ENCODE measurements around the gene FAM53B.

Gene FAM53B

GRCh38 chr10:124741922-124742412, 2.2 kb downstream of the FAM53B start:
- H3F3A ChIP-seq (ENCODE audit: insufficient read depth, low read length) = peaks cover 21% of the 10 kb centered on the region
- H4K20me1 ChIP-seq (ENCODE audit: insufficient read depth, low read length) = no peaks in the 10 kb centered on the region
- H3K9me3 ChIP-seq (replicated peaks; ENCODE audit: insufficient read depth, low read length) = no peaks in the 10 kb centered on the region
- H2AFZ ChIP-seq (ENCODE audit: low read length) = no peak overlapping the region
- no peak for TF ChIP-seq CTCF (IDR thresholded peaks at IDR 0.05; ENCODE audit: low read length)
- no peak for TF ChIP-seq EZH2 (optimal IDR thresholded peaks at IDR 0.05; ENCODE audit: low read depth, low read length)
- DNase-seq = no peak
- H3K27me3 ChIP-seq (replicated peaks; ENCODE audit: insufficient read depth, low read length) = no peaks in the 10 kb centered on the region
- H3K9me2 ChIP-seq (replicated peaks; ENCODE audit: insufficient read depth, low read length) = no peaks in the 10 kb centered on the region
- peak overlapping the region; percentile 83 for H3K4me3 ChIP-seq (ENCODE audit: low read length)
- no peaks in the 10 kb centered on the region for H3K36me3 ChIP-seq (replicated peaks; ENCODE audit: insufficient read depth, low read length)
- peak overlapping the region; percentile 38; the same call in 1 of the 2 replicates for H3K27ac ChIP-seq (ENCODE audit: low read length)
- H3K4me2 ChIP-seq (ENCODE audit: low read depth, low read length) = peak overlapping the region; percentile 98
- H3K4me1 ChIP-seq (ENCODE audit: low read length) = peaks cover 20% of the 10 kb centered on the region
- H3K9ac ChIP-seq (ENCODE audit: low read length) = no peak overlapping the region; the same call in 1 of the 2 replicates
- H3K79me2 ChIP-seq (ENCODE audit: low read length) = peaks cover 58% of the 10 kb centered on the region

- no peak for TF ChIP-seq EZH2 (optimal IDR thresholded peaks at IDR 0.05; ENCODE audit: low read depth, low read length)
- peak; percentile 76 for TF ChIP-seq CTCF (IDR thresholded peaks at IDR 0.05; ENCODE audit: low read length)
- peaks cover 20% of the 10 kb centered on the region for H3K4me1 ChIP-seq (ENCODE audit: low read length)
- DNase-seq = peak; percentile 72
These were observed 2.8 kb downstream of the FAM53B start for GRCh38 chr10:124741281-124741921.

GRCh38 chr10:124740369-124741280, 3.6 kb downstream of the FAM53B start:
- peaks cover 18% of the 10 kb centered on the region for H3F3A ChIP-seq (ENCODE audit: insufficient read depth, low read length)
- H3K4me1 ChIP-seq (ENCODE audit: low read length) = peaks cover 21% of the 10 kb centered on the region
- no peak overlapping the region for H2AFZ ChIP-seq (ENCODE audit: low read length)
- H3K27me3 ChIP-seq (replicated peaks; ENCODE audit: insufficient read depth, low read length) = no peaks in the 10 kb centered on the region
- no peaks in the 10 kb centered on the region for H4K20me1 ChIP-seq (ENCODE audit: insufficient read depth, low read length)
- H3K9ac ChIP-seq (ENCODE audit: low read length) = no peak overlapping the region
- H3K4me2 ChIP-seq (ENCODE audit: low read depth, low read length) = peak overlapping the region; percentile 98; the same call in 1 of the 2 replicates
- no peaks in the 10 kb centered on the region for H3K9me3 ChIP-seq (replicated peaks; ENCODE audit: insufficient read depth, low read length)
- no peak for DNase-seq
- no peak for TF ChIP-seq EZH2phosphoT487 (IDR thresholded peaks at IDR 0.05; ENCODE audit: low read length)
- TF ChIP-seq CTCF (IDR thresholded peaks at IDR 0.05; ENCODE audit: low read length) = no peak
- TF ChIP-seq EZH2 (optimal IDR thresholded peaks at IDR 0.05; ENCODE audit: low read depth, low read length) = no peak
- no peak overlapping the region for H3K4me3 ChIP-seq (ENCODE audit: low read length)
- no peaks in the 10 kb centered on the region for H3K9me2 ChIP-seq (replicated peaks; ENCODE audit: insufficient read depth, low read length)
- peaks cover 72% of the 10 kb centered on the region for H3K79me2 ChIP-seq (ENCODE audit: low read length)
- no peak overlapping the region for H3K27ac ChIP-seq (ENCODE audit: low read length)
- no peaks in the 10 kb centered on the region for H3K36me3 ChIP-seq (replicated peaks; ENCODE audit: insufficient read depth, low read length)

More at GRCh38 chr10:124741281-124741921, 2.8 kb downstream of the FAM53B start:
- H3K27ac ChIP-seq (ENCODE audit: low read length) = peak overlapping the region; percentile 15; the same call in 1 of the 2 replicates
- H3K9me2 ChIP-seq (replicated peaks; ENCODE audit: insufficient read depth, low read length) = no peaks in the 10 kb centered on the region
- no peak overlapping the region; the same call in 1 of the 2 replicates for H3K9ac ChIP-seq (ENCODE audit: low read length)
- H4K20me1 ChIP-seq (ENCODE audit: insufficient read depth, low read length) = no peaks in the 10 kb centered on the region
- H3K27me3 ChIP-seq (replicated peaks; ENCODE audit: insufficient read depth, low read length) = no peaks in the 10 kb centered on the region
- peaks cover 64% of the 10 kb centered on the region for H3K79me2 ChIP-seq (ENCODE audit: low read length)
- H3F3A ChIP-seq (ENCODE audit: insufficient read depth, low read length) = peaks cover 21% of the 10 kb centered on the region
- peak overlapping the region; percentile 83; the same call in 1 of the 2 replicates for H3K4me3 ChIP-seq (ENCODE audit: low read length)
- no peak overlapping the region for H2AFZ ChIP-seq (ENCODE audit: low read length)
- H3K36me3 ChIP-seq (replicated peaks; ENCODE audit: insufficient read depth, low read length) = no peaks in the 10 kb centered on the region
- H3K9me3 ChIP-seq (replicated peaks; ENCODE audit: insufficient read depth, low read length) = no peaks in the 10 kb centered on the region
- peak overlapping the region; percentile 98 for H3K4me2 ChIP-seq (ENCODE audit: low read depth, low read length)

Data from MM.1S (cell line).